Sigmoid colon (tissue), 7 donors: ENCODE results near the gene DEGS2. TPM values are rescaled to one million over a fixed set of nuclear protein-coding genes. Genes with fewer than 3 reads are reported as not detected.

ENCODE experiments used
- DNase-seq: peaks from one replicate; pipeline ENCODE4 v3.0.0-alpha.2; 2019
- H3K27ac ChIP-seq, 4 donors: fragments of 200-600 bp; sonication (generic); one replicate each; pipeline ENCODE4 v1.5.1; 2016 to 2019; ENCODE audit warnings: mild to moderate bottlenecking in 1 of 4
- H3K27me3 ChIP-seq, 3 donors: fragments of 200-600 bp; sonication (generic); one replicate each; pipeline ENCODE4 v1.5.1; 2019; ENCODE audit warnings: mild to moderate bottlenecking in 1 of 3
- H3K36me3 ChIP-seq, 4 donors: fragments of 200-600 bp; sonication (generic); one replicate each; pipeline ENCODE4 v1.5.1; 2016 to 2019
- H3K4me1 ChIP-seq, 4 donors: fragments of 200-600 bp; sonication (generic); one replicate each; pipeline ENCODE4 v1.5.1; 2017 to 2019
- H3K4me3 ChIP-seq, 4 donors: fragments of 200-600 bp; sonication (generic); one replicate each; pipeline ENCODE4 v1.5.1; 2017 to 2019; ENCODE audit warnings: mild to moderate bottlenecking in 2 of 4, moderate library complexity in 1 of 4
- H3K9me3 ChIP-seq, 4 donors: fragments of 200-600 bp in 3 of 4; sonication (generic) in 3 of 4; one replicate each; pipeline versions ENCODE4 v1.5.1 to v1.6.1; 2013 to 2019
- CTCF ChIP-seq, 4 experiments: fragments of 450-650 bp in 3 of 4; fragments of 200-600 bp in 1 of 4; IDR thresholded peaks; one replicate each; pipeline ENCODE4 v1.5.1; 2016 to 2019; ENCODE audit warnings: antibody characterized with exemption in 4 of 4, mild to moderate bottlenecking in 3 of 4, moderate library complexity in 2 of 4
- EP300 ChIP-seq, 4 donors: sonication (generic); formaldehyde crosslinking; IDR thresholded peaks; one replicate each; pipeline ENCODE4 v1.6.1; 2017; ENCODE audit warnings: antibody characterized with exemption in 4 of 4
- POLR2A ChIP-seq, 2 donors: fragments of 450-650 bp; IDR thresholded peaks; one replicate each; pipeline ENCODE4 v1.6.1; 2016; ENCODE audit warnings: antibody characterized with exemption in 2 of 2, mild to moderate bottlenecking in 2 of 2, moderate library complexity in 2 of 2
- POLR2AphosphoS5 ChIP-seq, 4 donors: sonication (generic); formaldehyde crosslinking; IDR thresholded peaks; one replicate each; pipeline ENCODE4 v1.6.1; 2017; ENCODE audit warnings: antibody characterized with exemption in 4 of 4
- WGBS, 2 donors: extraction: QIAGEN DNeasy Blood & Tissue Kit; methylation state at CpG; one replicate each; pipeline ENCODE4 v1.1.7; 2013; 5-methylcytosine and 5-hydroxymethylcytosine counted together
- intact Hi-C: fragments of 100-400 bp; cut with DNase I; formaldehyde crosslinking; loops from one replicate; pipeline ENCODE4 v1.15.1; 2023
- polyA plus RNA-seq, 3 donors: library from polyadenylated mRNA; stranded (reverse); fragments of 200-250 nt; gene quantifications; one replicate each; pipeline ENCODE4 v1.2.3, GENCODE V29; 2013
- total RNA-seq, 4 donors: library from RNA; depleted of rRNA; stranded (reverse); fragments of >200 nt; gene quantifications; one replicate each; pipeline ENCODE4 v1.1.0, GENCODE V29; 2016
- donor health status: healthy with polysubstance abuse.
- donor health status: Bipolar disorder and iron deficiency.
- donor health status: healthy.

The DEGS2 gene
- total and polyA plus RNA-seq, 7 donors: under 0.01 to 11.9 (median 0.54) TPM

GRCh38 chr14:100128688-100129087 is 30.8 kb downstream of the DEGS2 start:
- Histone ChIP-seq H3K4me3 (no peak overlapping the region), H3K4me1 (peaks cover 0 to 7% (median 0%) of the 10 kb centered on the region in 4 donors), H3K36me3 (peaks cover 0 to 36% (median 14%) of the 10 kb centered on the region in 4 donors), H3K9me3 (no peaks in the 10 kb centered on the region), H3K27ac (peak overlapping the region in 1 of 4 donors; percentile 25), H3K27me3 (no peaks in the 10 kb centered on the region)
- TF ChIP-seq EP300 (IDR thresholded peaks at IDR 0.05) (no peak), POLR2A (IDR thresholded peaks at IDR 0.05) (no peak), POLR2AphosphoS5 (IDR thresholded peaks at IDR 0.05) (no peak), CTCF (IDR thresholded peaks at IDR 0.05) (no peak)
- intact Hi-C loops: no loop called here
- no peak for DNase-seq
- WGBS, 2 donors: 81 to 86% methylated on average over 12 of the region's 12 CpGs

GRCh38 chr14:100127853-100128455 is 31.5 kb downstream of the DEGS2 start:
- intact Hi-C loops: no loop called here
- 87 to 94% methylated on average over 12 of the region's 12 CpGs for whole genome bisulfite sequencing, 2 donors
- Histone ChIP-seq H3K36me3 (peaks cover 0 to 35% (median 12%) of the 10 kb centered on the region in 4 donors), H3K27ac (no peak overlapping the region), H3K9me3 (no peaks in the 10 kb centered on the region), H3K4me3 (no peak overlapping the region), H3K4me1 (peaks cover 0 to 7% (median 0%) of the 10 kb centered on the region in 4 donors), H3K27me3 (no peaks in the 10 kb centered on the region)
- no peak for DNase-seq
- no peak for TF ChIP-seq EP300 (IDR thresholded peaks at IDR 0.05)
- no peak for TF ChIP-seq POLR2AphosphoS5 (IDR thresholded peaks at IDR 0.05)
- no peak for TF ChIP-seq POLR2A (IDR thresholded peaks at IDR 0.05)

- Histone ChIP-seq H3K4me1 (peaks cover 0 to 7% (median 0%) of the 10 kb centered on the region in 4 donors), H3K27ac (no peak overlapping the region), H3K4me3 (no peak overlapping the region), H3K36me3 (peaks cover 0 to 23% (median 6%) of the 10 kb centered on the region in 4 donors), H3K9me3 (no peaks in the 10 kb centered on the region), H3K27me3 (no peaks in the 10 kb centered on the region)
- 91 to 92% methylated on average over 13 of the region's 13 CpGs for WGBS, 2 donors
- TF ChIP-seq POLR2A (IDR thresholded peaks at IDR 0.05): no peak
- no peak for TF ChIP-seq CTCF (IDR thresholded peaks at IDR 0.05)
- no peak for TF ChIP-seq EP300 (IDR thresholded peaks at IDR 0.05)
- TF ChIP-seq POLR2AphosphoS5 (IDR thresholded peaks at IDR 0.05): no peak
- intact Hi-C loops: no loop called here
- DNase-seq: no peak
These were observed 33.0 kb downstream of the DEGS2 start for GRCh38 chr14:100126401-100126800.

GRCh38 chr14:100124551-100125088 is 34.8 kb downstream of the DEGS2 start:
- TF ChIP-seq POLR2A (IDR thresholded peaks at IDR 0.05) (no peak), POLR2AphosphoS5 (IDR thresholded peaks at IDR 0.05) (no peak), EP300 (IDR thresholded peaks at IDR 0.05) (no peak), CTCF (IDR thresholded peaks at IDR 0.05) (no peak)
- no peaks in the 10 kb centered on the region for H3K27me3 ChIP-seq
- H3K27ac ChIP-seq: no peak overlapping the region
- 27 to 79% methylated on average over 20 of the region's 20 CpGs for WGBS, 2 donors
- peaks cover 0 to 23% (median 3%) of the 10 kb centered on the region in 4 donors for H3K36me3 ChIP-seq
- intact Hi-C loops: no loop called here
- DNase-seq: no peak
- H3K4me3 ChIP-seq: no peak overlapping the region
- peaks cover 0 to 7% (median 0%) of the 10 kb centered on the region in 4 donors for H3K4me1 ChIP-seq
- no peaks in the 10 kb centered on the region for H3K9me3 ChIP-seq

GRCh38 chr14:100123618-100124017 is 35.8 kb downstream of the DEGS2 start:
- Histone ChIP-seq H3K27ac (no peak overlapping the region), H3K4me1 (peaks cover 0 to 3% (median 0%) of the 10 kb centered on the region in 4 donors), H3K9me3 (no peaks in the 10 kb centered on the region), H3K36me3 (peaks cover 0 to 23% (median 3%) of the 10 kb centered on the region in 4 donors), H3K27me3 (no peaks in the 10 kb centered on the region), H3K4me3 (no peak overlapping the region)
- 97% methylated on average over 10 of the region's 10 CpGs for WGBS, 2 donors
- intact Hi-C loops: no loop called here
- TF ChIP-seq POLR2A (IDR thresholded peaks at IDR 0.05) (no peak), EP300 (IDR thresholded peaks at IDR 0.05) (no peak), CTCF (IDR thresholded peaks at IDR 0.05) (no peak), POLR2AphosphoS5 (IDR thresholded peaks at IDR 0.05) (no peak)
- no peak for DNase-seq
